Adrenal gland (tissue), 12 donors: ENCODE measurements around the gene GYG1. TPM values are rescaled to one million over a fixed set of nuclear protein-coding genes. Genes with fewer than 3 reads are reported as not detected.
A peak's percentile ranks its signal among the peaks of the same experiment; 100 is the strongest.

Source experiments
- DNase-seq, 7 donors: peaks; one replicate each; pipeline ENCODE4 v3.0.0-alpha.2; 2019 to 2020
- H3K27ac ChIP-seq, 5 donors: fragments of 200-600 bp; sonication (generic) in 4 of 5; 1 replicate in 3 of 5; 2 replicates in 2 of 5; pipeline versions ENCODE4 v1.5.1 to v1.8.0; 2016 to 2020; ENCODE audit warnings: mild to moderate bottlenecking in 1 of 5
- H3K27me3 ChIP-seq: fragments of 200-600 bp; 2 replicates; pipeline ENCODE4 v1.8.0; 2021
- H3K36me3 ChIP-seq, 2 donors: fragments of 200-600 bp; replicated peaks in 1 of 2; 1 replicate in 1 of 2; 2 replicates in 1 of 2; pipeline versions ENCODE4 v1.5.1 to v1.8.0; 2018 to 2022
- H3K4me1 ChIP-seq, 2 donors: fragments of 200-600 bp; replicated peaks in 1 of 2; 1 replicate in 1 of 2; 2 replicates in 1 of 2; pipeline versions ENCODE4 v1.5.1 to v1.8.0; 2018 to 2021
- H3K4me3 ChIP-seq, 4 donors: fragments of 200-600 bp; sonication (generic) in 3 of 4; one replicate each; pipeline ENCODE4 v1.5.1; 2016 to 2018
- H3K9me3 ChIP-seq, 3 donors: fragments of 200-600 bp; sonication (generic) in 1 of 3; replicated peaks in 1 of 3; 1 replicate in 2 of 3; 2 replicates in 1 of 3; pipeline versions ENCODE4 v1.5.1 to v1.8.0; 2016 to 2021
- CTCF ChIP-seq, 6 experiments: fragments of 450-650 bp in 4 of 6; fragments of 200-600 bp in 2 of 6; sonication (generic) in 1 of 6; IDR thresholded peaks; 1 replicate in 5 of 6; 2 replicates in 1 of 6; pipeline versions ENCODE4 v1.5.1 to v1.8.0; 2016 to 2021; ENCODE audit warnings: antibody characterized with exemption in 6 of 6, mild to moderate bottlenecking in 2 of 6, moderate library complexity in 1 of 6
- POLR2A ChIP-seq, 2 donors: fragments of 450-650 bp; IDR thresholded peaks; one replicate each; pipeline ENCODE4 v1.6.1; 2017; ENCODE audit warnings: antibody characterized with exemption in 2 of 2, mild to moderate bottlenecking in 2 of 2, moderate library complexity in 1 of 2
- WGBS, 4 donors: extraction: QIAGEN DNeasy Blood & Tissue Kit in 2 of 4; methylation state at CpG; one replicate each; pipeline versions ENCODE4 v1.1.5 to v1.1.7; 2013 to 2017; 5-methylcytosine and 5-hydroxymethylcytosine counted together
- intact Hi-C, 2 donors: fragments of 100-400 bp; cut with DNase I; formaldehyde crosslinking; loops; one replicate each; pipeline versions ENCODE4 v1.14.1 to v1.15.0; 2022 to 2023
- polyA plus RNA-seq, 3 donors: library from polyadenylated mRNA; stranded (reverse); fragments of 200-250 nt in 2 of 3; fragments of 350-450 nt in 1 of 3; fragmentation: Illumina TruSeq in 1 of 3; extraction: RNeasy Lipid Tissue Mini Kit (QIAGEN cat#74804) in 1 of 3; gene quantifications; one replicate each; pipeline ENCODE4 v1.2.3, GENCODE V29; 2013 to 2014
- total RNA-seq, 9 donors: library from RNA; depleted of rRNA in 4 of 9; stranded (reverse); fragments of >200 nt in 4 of 9; fragments of 120-200 nt in 1 of 9; fragmentation: NEBNext Ultra II Directional in 1 of 9; extraction: Animal tissue kit (Norgen Biotek cat#: 25700) in 1 of 9; gene quantifications; one replicate each; pipeline versions ENCODE4 v1.1.0 to v1.2.4, GENCODE V29; 2013 to 2023
- donor health status: healthy with polysubstance abuse.
- donor health status: Bipolar disorder and iron deficiency.
- donor health status: DM: yes; HTN: yes; CAD: no.
- donor health status: DM: no; HTN: no; CAD: no.
- donor health status: DM: no; HTN: no; CAD: no.
- donor health status: DM: yes; HTN: yes; CAD: no.

Gene GYG1
- total and polyA plus RNA-seq, 12 donors = 17.2 to 53.6 (median 35.4) TPM

GRCh38 chr3:148971401-148972163, 19.8 kb upstream of the GYG1 start:
- Histone ChIP-seq H3K27ac (no peak overlapping the region), H3K9me3 (no peaks in the 10 kb centered on the region), H3K27me3 (no peaks in the 10 kb centered on the region), H3K36me3 (no peaks in the 10 kb centered on the region), H3K4me1 (no peaks in the 10 kb centered on the region), H3K4me3 (no peak overlapping the region)
- intact Hi-C loops = no loop called here
- WGBS, 4 donors = 61 to 81% (median 73%) methylated on average over 1 of the region's 1 CpG
- DNase-seq = peak in 5 of 7 donors; percentile 34 to 81 (median 36)
- TF ChIP-seq CTCF (IDR thresholded peaks at IDR 0.05) = no peak
- no peak for TF ChIP-seq POLR2A (IDR thresholded peaks at IDR 0.05)

- WGBS, 4 donors = 63 to 79% (median 72%) methylated on average over 2 of the region's 2 CpGs
- Histone ChIP-seq H3K27me3 (no peaks in the 10 kb centered on the region), H3K36me3 (no peaks in the 10 kb centered on the region), H3K4me1 (no peaks in the 10 kb centered on the region), H3K4me3 (no peak overlapping the region), H3K27ac (no peak overlapping the region), H3K9me3 (no peaks in the 10 kb centered on the region)
- no peak for DNase-seq
- intact Hi-C loops = no loop called here
- TF ChIP-seq POLR2A (IDR thresholded peaks at IDR 0.05) (no peak), CTCF (IDR thresholded peaks at IDR 0.05) (no peak)
Measured at GRCh38 chr3:148974726-148975125, 16.6 kb upstream of the GYG1 start.

GRCh38 chr3:148975248-148975647, 16.1 kb upstream of the GYG1 start:
- WGBS, 4 donors = 66 to 76% (median 70%) methylated on average over 6 of the region's 6 CpGs
- no peak for DNase-seq
- Histone ChIP-seq H3K27me3 (no peaks in the 10 kb centered on the region), H3K4me1 (no peaks in the 10 kb centered on the region), H3K27ac (peak overlapping the region in 1 of 5 donors; percentile 49), H3K36me3 (no peaks in the 10 kb centered on the region), H3K9me3 (no peaks in the 10 kb centered on the region), H3K4me3 (no peak overlapping the region)
- TF ChIP-seq CTCF (IDR thresholded peaks at IDR 0.05) (no peak), POLR2A (IDR thresholded peaks at IDR 0.05) (no peak)
- intact Hi-C loops = no loop called here

GRCh38 chr3:148975696-148976095, 15.6 kb upstream of the GYG1 start:
- WGBS, 4 donors = 79 to 87% (median 84%) methylated on average over 6 of the region's 6 CpGs
- no peak for DNase-seq
- Histone ChIP-seq H3K36me3 (no peaks in the 10 kb centered on the region), H3K27me3 (no peaks in the 10 kb centered on the region), H3K9me3 (no peaks in the 10 kb centered on the region), H3K27ac (peak overlapping the region in 1 of 5 donors; percentile 49), H3K4me1 (no peaks in the 10 kb centered on the region), H3K4me3 (no peak overlapping the region)
- intact Hi-C loops = no loop called here
- no peak for TF ChIP-seq CTCF (IDR thresholded peaks at IDR 0.05)
- TF ChIP-seq POLR2A (IDR thresholded peaks at IDR 0.05) = no peak
